Ovary (tissue), 3 donors: Measurements from ENCODE around the gene NEO1.

Source experiments
- CTCF ChIP-seq, 3 donors: fragments of 450-650 bp in 2 of 3; fragments of 200-600 bp in 1 of 3; IDR thresholded peaks; one replicate each; pipeline versions ENCODE4 v1.5.1 to v1.8.0; 2016 to 2022; ENCODE audit warnings: antibody characterized with exemption in 3 of 3, mild to moderate bottlenecking in 1 of 3
- EP300 ChIP-seq: sonication (generic); formaldehyde crosslinking; IDR thresholded peaks from one replicate; pipeline ENCODE4 v1.6.1; 2017; ENCODE audit warnings: antibody characterized with exemption
- POLR2A ChIP-seq: fragments of 450-650 bp; IDR thresholded peaks from one replicate; pipeline ENCODE4 v1.6.1; 2017; ENCODE audit warnings: antibody characterized with exemption, mild to moderate bottlenecking, moderate library complexity
- donor health status: DM: no; HTN: no; CAD: no.

DNA sequence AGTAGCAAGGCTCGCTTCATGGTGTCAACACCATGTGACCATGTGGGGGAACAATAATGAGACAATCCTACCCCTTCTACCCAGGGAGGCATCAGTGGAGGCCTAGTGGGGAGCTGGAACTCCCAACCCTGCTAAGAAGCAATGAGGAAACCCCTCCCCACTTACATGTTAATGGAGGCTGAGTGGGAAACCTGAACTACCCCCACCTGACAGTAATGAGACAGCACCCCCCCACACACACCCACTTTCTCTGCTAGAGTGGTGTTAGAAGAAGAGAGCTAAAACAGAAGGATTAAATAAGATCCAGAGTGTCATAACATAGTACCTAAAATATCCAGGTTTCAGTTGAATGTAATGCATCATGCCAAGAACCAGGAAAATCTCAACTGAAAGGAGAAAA is 78.6 kb downstream of the NEO1 start:
- no peak for TF ChIP-seq POLR2A
- TF ChIP-seq CTCF (IDR thresholded peaks at IDR 0.05): no peak
- no peak for TF ChIP-seq EP300
